Stimulated activated CD4-positive, alpha-beta T cell treated with anti-CD3 and anti-CD28 coated beads, Interleukin-2, amount 100 ng/mL, for 48 hours (primary cell): Measurements from ENCODE around the gene ZNF503.

Experiments
- DNase-seq, 2 donors: peaks; one replicate each; pipeline ENCODE4 v3.0.0-alpha.2; 2020

ZNF503 gene

DNA sequence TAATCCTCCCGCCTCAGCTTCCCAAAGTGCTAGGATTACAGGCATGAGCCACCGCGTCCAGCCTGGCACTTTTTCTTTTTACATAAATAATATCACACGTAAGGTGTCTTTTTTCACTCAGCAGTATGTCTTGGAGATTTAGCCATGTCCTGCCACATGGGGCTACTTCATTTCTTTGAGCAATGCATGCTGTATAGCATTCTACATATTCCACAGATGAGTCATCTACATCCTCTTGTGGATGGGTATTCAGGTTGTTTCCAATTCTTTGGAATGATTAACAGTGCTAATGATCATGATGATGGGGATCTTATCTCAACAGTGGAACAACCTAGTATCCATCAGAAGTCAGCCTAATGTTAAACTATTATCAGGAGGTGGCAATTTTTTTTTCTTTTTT lies 50.8 kb downstream of the ZNF503 start:
- no peak for DNase-seq
